Measurements from ENCODE around the gene COBL.

COBL gene

GRCh38 chr7:51162724-51163329 lies 153.8 kb downstream of the COBL start:
- TF ChIP-seq CTCF (IDR thresholded peaks at IDR 0.05; ENCODE audit: extremely low read depth, missing control alignments), result peak; percentile 71

GRCh38 chr7:51161937-51162336 lies 154.7 kb downstream of the COBL start:
- no peak for TF ChIP-seq CTCF (IDR thresholded peaks at IDR 0.05; ENCODE audit: extremely low read depth, missing control alignments)
- no peak for DNase-seq (ENCODE audit: low spot score)

More at GRCh38 chr7:51162724-51163329, 153.8 kb downstream of the COBL start:
- peak; percentile 64 for DNase-seq (ENCODE audit: low spot score)

GRCh38 chr7:51160990-51161615 lies 155.5 kb downstream of the COBL start:
- DNase-seq (ENCODE audit: low spot score), result peak; percentile 73

GRCh38 chr7:51160411-51160810 lies 156.2 kb downstream of the COBL start:
- no peak for TF ChIP-seq CTCF (IDR thresholded peaks at IDR 0.05; ENCODE audit: extremely low read depth, missing control alignments)
- DNase-seq (ENCODE audit: low spot score), result no peak

More at GRCh38 chr7:51160990-51161615, 155.5 kb downstream of the COBL start:
- TF ChIP-seq CTCF (IDR thresholded peaks at IDR 0.05; ENCODE audit: extremely low read depth, missing control alignments), result peak; percentile 74

GRCh38 chr7:51158742-51159445 lies 157.7 kb downstream of the COBL start:
- TF ChIP-seq CTCF (IDR thresholded peaks at IDR 0.05; ENCODE audit: extremely low read depth, missing control alignments), result no peak

GRCh38 chr7:51158211-51158610 lies 158.4 kb downstream of the COBL start:
- DNase-seq (ENCODE audit: low spot score), result no peak

More at GRCh38 chr7:51158742-51159445, 157.7 kb downstream of the COBL start:
- peak; percentile 24 for DNase-seq (ENCODE audit: low spot score)

More at GRCh38 chr7:51158211-51158610, 158.4 kb downstream of the COBL start:
- no peak for TF ChIP-seq CTCF (IDR thresholded peaks at IDR 0.05; ENCODE audit: extremely low read depth, missing control alignments)
